OCI-LY1 (cell line): ENCODE data around the gene POLR3E.

Source experiments
- CTCF ChIP-seq: fragments of 200-600 bp; sonication (generic), shearing (Covaris generic); IDR thresholded peaks from 2 replicates; pipeline ENCODE4 v1.5.1; 2017; ENCODE audit warnings: mild to moderate bottlenecking, antibody characterized with exemption, low read length, moderate library complexity, mixed read lengths
- EZH2 ChIP-seq: fragments of 200-600 bp; sonication (generic), shearing (Covaris generic); IDR thresholded peaks from 2 replicates; pipeline ENCODE4 v1.8.0; 2017; ENCODE audit warnings: borderline replicate concordance, mixed run types, mild to moderate bottlenecking, antibody characterized with exemption, low read length, moderate library complexity, mixed read lengths

GRCh38 chr16:22314661-22315626 is 17.7 kb downstream of the POLR3E start:
- no peak for TF ChIP-seq CTCF
- no peak for TF ChIP-seq EZH2
